ENCODE measurements around the gene CCDC33.
"Not testable (repeated sequence)": the region's sequence is repeated elsewhere in the genome, so short reads cannot be mapped to it uniquely, and the experiment has no call there.

Gene CCDC33

GRCh38 chr15:74337607-74338211, 101.6 kb downstream of the CCDC33 start:
- DNase-seq, result no peak

- DNase-seq, result no peak
Measured at GRCh38 chr15:74338676-74339075, 102.5 kb downstream of the CCDC33 start.

- no peak for DNase-seq
Measured at GRCh38 chr15:74339371-74339770, 103.2 kb downstream of the CCDC33 start.

GRCh38 chr15:74340150-74340549, 104.0 kb downstream of the CCDC33 start:
- DNase-seq, result no peak

GRCh38 chr15:74343127-74343796, 107.1 kb downstream of the CCDC33 start:
- no peak for DNase-seq

GRCh38 chr15:74343797-74344127, 107.6 kb downstream of the CCDC33 start:
- DNase-seq, result no peak

- no peak for DNase-seq
Measured at GRCh38 chr15:74345051-74345450, 108.9 kb downstream of the CCDC33 start.

GRCh38 chr15:74347757-74348250, 111.7 kb downstream of the CCDC33 start:
- DNase-seq, result no peak

- no peak for DNase-seq
Measured at GRCh38 chr15:74349241-74349778, 113.2 kb downstream of the CCDC33 start.

GRCh38 chr15:74350295-74351275, 114.5 kb downstream of the CCDC33 start:
- no peak for DNase-seq

- DNase-seq, result no peak
Measured at GRCh38 chr15:74351670-74352069, 115.5 kb downstream of the CCDC33 start.

- DNase-seq, result no peak
Measured at GRCh38 chr15:74352393-74352910, 116.3 kb downstream of the CCDC33 start.

GRCh38 chr15:74353992-74354391, 117.9 kb downstream of the CCDC33 start:
- not testable (repeated sequence) for DNase-seq

- not testable (repeated sequence) for DNase-seq
Measured at GRCh38 chr15:74356050-74356449, 119.9 kb downstream of the CCDC33 start.

- not testable (repeated sequence) for DNase-seq
Measured at GRCh38 chr15:74357514-74357913, 121.4 kb downstream of the CCDC33 start.

- not testable (repeated sequence) for DNase-seq
Measured at GRCh38 chr15:74359376-74359775, 123.2 kb downstream of the CCDC33 start.

- DNase-seq, result not testable (repeated sequence)
Measured at GRCh38 chr15:74360855-74361254, 124.7 kb downstream of the CCDC33 start.

GRCh38 chr15:74362482-74362881, 126.4 kb downstream of the CCDC33 start:
- no peak for DNase-seq

GRCh38 chr15:74364936-74365597, 128.9 kb downstream of the CCDC33 start:
- DNase-seq, result no peak

GRCh38 chr15:74365598-74366445, 129.7 kb downstream of the CCDC33 start:
- DNase-seq, result no peak

- DNase-seq, result no peak
Measured at GRCh38 chr15:74367296-74367854, 131.2 kb downstream of the CCDC33 start, which contains the start of gene CYP11A1. TSS of gene CYP11A1 (minus strand) at chr15:74367646. CDS start at chr15:74367585, 61 bp downstream.

All from T-helper 2 cell (primary cell).